HEK293 (cell line): ENCODE results near the gene MRPL18.

Experiments
- EGR2 ChIP-seq: fragments of 450-650 bp; formaldehyde crosslinking; IDR thresholded peaks from 2 replicates; pipeline ENCODE4 v1.5.1; 2016; ENCODE audit warnings: low read depth, missing biosample characterization, missing genetic modification characterization
- HOXC10 ChIP-seq: sonication (generic); formaldehyde crosslinking; IDR thresholded peaks from 2 replicates; pipeline ENCODE4 v1.8.1; 2023; ENCODE audit warnings: mild to moderate bottlenecking, missing genetic modification reagents
- KLF1 ChIP-seq: fragments of 450-650 bp; formaldehyde crosslinking; IDR thresholded peaks from 2 replicates; pipeline ENCODE4 v1.5.1; 2016; ENCODE audit warnings: missing biosample characterization, missing genetic modification characterization
- RBAK ChIP-seq: fragments of 450-650 bp; formaldehyde crosslinking; IDR thresholded peaks from 2 replicates; pipeline ENCODE4 v1.5.1; 2016; ENCODE audit warnings: missing biosample characterization, missing genetic modification characterization
- SALL2 ChIP-seq: fragments of 450-650 bp; formaldehyde crosslinking; IDR thresholded peaks from 2 replicates; pipeline ENCODE4 v1.5.0; 2017; ENCODE audit warnings: missing biosample characterization, mild to moderate bottlenecking, missing genetic modification characterization, borderline replicate concordance
- SP2 ChIP-seq: fragments of 450-650 bp; formaldehyde crosslinking; IDR thresholded peaks from 2 replicates; pipeline ENCODE4 v1.5.1; 2016; ENCODE audit warnings: missing biosample characterization, missing genetic modification characterization
- ZBTB20 ChIP-seq: fragments of 450-650 bp; formaldehyde crosslinking; IDR thresholded peaks from 2 replicates; pipeline ENCODE4 v1.5.1; 2016; ENCODE audit warnings: missing biosample characterization, missing genetic modification characterization
- ZNF138 ChIP-seq: fragments of 450-650 bp; formaldehyde crosslinking; IDR thresholded peaks from 2 replicates; pipeline ENCODE4 v1.5.1; 2016; ENCODE audit warnings: missing biosample characterization, missing genetic modification characterization, borderline replicate concordance
- ZNF157 ChIP-seq: fragments of 450-650 bp; formaldehyde crosslinking; IDR thresholded peaks from 2 replicates; pipeline ENCODE4 v1.5.1; 2016; ENCODE audit warnings: missing biosample characterization, missing genetic modification characterization
- ZNF169 ChIP-seq: fragments of 450-650 bp; formaldehyde crosslinking; IDR thresholded peaks from 2 replicates; pipeline ENCODE4 v1.5.1; 2016; ENCODE audit warnings: missing biosample characterization, missing genetic modification characterization
- ZNF221 ChIP-seq: fragments of 450-650 bp; formaldehyde crosslinking; IDR thresholded peaks from 2 replicates; pipeline ENCODE4 v1.5.1; 2017; ENCODE audit warnings: missing biosample characterization, missing genetic modification characterization, borderline replicate concordance
- ZNF302 ChIP-seq: fragments of 450-650 bp; formaldehyde crosslinking; IDR thresholded peaks from 2 replicates; pipeline ENCODE4 v1.5.1; 2016; ENCODE audit warnings: missing biosample characterization, missing genetic modification characterization, low read depth
- ZNF366 ChIP-seq: fragments of 450-650 bp; formaldehyde crosslinking; conservative IDR thresholded peaks from 2 replicates; pipeline ENCODE4 v1.5.1; 2016; ENCODE audit warnings: missing biosample characterization, missing genetic modification characterization
- ZNF394 ChIP-seq: fragments of 450-650 bp; formaldehyde crosslinking; IDR thresholded peaks from 2 replicates; pipeline ENCODE4 v1.5.1; 2016; ENCODE audit warnings: missing biosample characterization, missing genetic modification characterization, mild to moderate bottlenecking, moderate library complexity, borderline replicate concordance
- ZNF433 ChIP-seq: fragments of 450-650 bp; formaldehyde crosslinking; IDR thresholded peaks from 2 replicates; pipeline ENCODE4 v1.5.1; 2016; ENCODE audit warnings: missing biosample characterization, missing genetic modification characterization, low read depth
- ZNF530 ChIP-seq: fragments of 450-650 bp; formaldehyde crosslinking; IDR thresholded peaks from 2 replicates; pipeline ENCODE4 v1.5.1; 2016; ENCODE audit warnings: low read depth, missing biosample characterization, missing genetic modification characterization
- ZNF600 ChIP-seq: fragments of 450-650 bp; formaldehyde crosslinking; IDR thresholded peaks from 2 replicates; pipeline ENCODE4 v1.5.1; 2016; ENCODE audit warnings: missing biosample characterization, missing genetic modification characterization
- ZNF654 ChIP-seq: fragments of 450-650 bp; formaldehyde crosslinking; IDR thresholded peaks from 2 replicates; pipeline ENCODE4 v1.5.1; 2016; ENCODE audit warnings: low read depth, missing biosample characterization, missing genetic modification characterization
- ZNF660 ChIP-seq: fragments of 450-650 bp; IDR thresholded peaks from 2 replicates; pipeline ENCODE4 v1.5.1; 2018; ENCODE audit warnings: missing biosample characterization, mild to moderate bottlenecking, missing genetic modification characterization
- ZNF670 ChIP-seq: fragments of 450-650 bp; formaldehyde crosslinking; IDR thresholded peaks from 2 replicates; pipeline ENCODE4 v1.5.1; 2016; ENCODE audit warnings: missing biosample characterization, missing genetic modification characterization, low read depth
- ZNF791 ChIP-seq: fragments of 450-650 bp; formaldehyde crosslinking; IDR thresholded peaks from 2 replicates; pipeline ENCODE4 v1.5.1; 2016; ENCODE audit warnings: missing biosample characterization, missing genetic modification characterization
- ZNF830 ChIP-seq: fragments of 450-650 bp; IDR thresholded peaks from 2 replicates; pipeline ENCODE4 v1.5.0; 2018; ENCODE audit warnings: missing biosample characterization, missing genetic modification characterization, low read depth, mild to moderate bottlenecking, moderate library complexity
- ZNF837 ChIP-seq: fragments of 450-650 bp; formaldehyde crosslinking; IDR thresholded peaks from 2 replicates; pipeline ENCODE4 v1.5.1; 2016; ENCODE audit warnings: missing biosample characterization, missing genetic modification characterization
- ZSCAN16 ChIP-seq: fragments of 450-650 bp; formaldehyde crosslinking; IDR thresholded peaks from 2 replicates; pipeline ENCODE4 v1.5.1; 2016; ENCODE audit warnings: missing biosample characterization, missing genetic modification characterization
- TF ChIP-seq, protein P1 (sequence below): fragments of 450-650 bp; formaldehyde crosslinking; optimal IDR thresholded peaks from 2 replicates; pipeline ENCODE3; 2016; ENCODE audit warnings: missing biosample characterization, mild to moderate bottlenecking, missing genetic modification characterization
- TF ChIP-seq, protein P2 (sequence below): sonication (generic); formaldehyde crosslinking; IDR thresholded peaks from 2 replicates; pipeline ENCODE4 v1.8.1; 2022; ENCODE audit warnings: mild to moderate bottlenecking, moderate library complexity, missing genetic modification reagents
- TF ChIP-seq, protein P3 (sequence below): fragments of 450-650 bp; formaldehyde crosslinking; IDR thresholded peaks from 2 replicates; pipeline ENCODE4 v1.5.1; 2017; ENCODE audit warnings: missing biosample characterization, mild to moderate bottlenecking, missing genetic modification characterization, moderate library complexity
- TF ChIP-seq, protein P4 (sequence below): fragments of 450-650 bp; formaldehyde crosslinking; IDR thresholded peaks from 2 replicates; pipeline ENCODE4 v1.5.1; 2016; ENCODE audit warnings: missing biosample characterization, missing genetic modification characterization
- TF ChIP-seq, protein P5 (sequence below): fragments of 450-650 bp; formaldehyde crosslinking; IDR thresholded peaks from 2 replicates; pipeline ENCODE4 v1.5.1; 2016; ENCODE audit warnings: missing biosample characterization, missing genetic modification characterization
- TF ChIP-seq, protein P6 (sequence below): fragments of 450-650 bp; formaldehyde crosslinking; IDR thresholded peaks from 2 replicates; pipeline ENCODE4 v1.5.1; 2016; ENCODE audit warnings: missing biosample characterization, missing genetic modification characterization

Gene MRPL18

DNA sequence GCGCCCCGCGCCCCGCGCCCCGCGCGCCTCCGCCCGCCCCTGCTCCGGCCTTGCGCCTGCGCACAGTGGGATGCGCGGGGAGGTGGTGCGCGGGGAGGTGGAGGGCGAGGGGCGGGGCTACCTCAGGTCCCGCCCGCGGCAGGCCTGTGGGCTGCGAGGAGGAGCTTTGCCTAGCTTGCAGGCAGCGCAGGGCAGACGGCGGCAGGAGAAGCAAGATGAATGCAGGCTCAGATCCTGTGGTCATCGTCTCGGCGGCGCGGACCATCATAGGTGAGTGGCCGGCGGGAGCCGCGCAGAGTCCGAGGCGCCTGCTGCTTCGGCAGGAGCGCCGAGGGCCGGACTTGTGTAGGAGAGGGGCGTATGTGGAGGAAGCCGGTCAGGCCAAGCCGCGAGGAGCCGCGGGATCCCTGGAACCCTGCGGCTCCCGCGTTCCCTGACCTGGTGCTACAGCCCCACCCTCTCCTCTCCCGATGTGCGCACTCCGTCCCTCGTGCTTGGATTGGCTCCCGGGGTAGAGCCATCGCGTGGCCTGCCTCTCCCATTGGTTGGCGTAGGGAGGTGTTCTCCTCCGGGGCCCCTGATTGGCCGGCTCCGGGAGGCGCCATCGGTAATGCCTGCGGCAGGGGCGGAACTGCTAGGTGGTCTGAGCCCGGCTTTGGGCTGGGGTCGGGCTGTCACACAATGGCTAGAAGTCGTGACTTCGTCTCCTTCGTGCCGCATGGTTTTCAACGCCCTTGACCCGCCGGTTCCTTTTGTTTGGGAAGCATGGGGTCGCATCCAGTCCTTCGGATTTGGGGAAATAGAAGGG lies 28.2 kb upstream of the MRPL18 start, which contains the start of gene ACAT2 (continued):
- TF ChIP-seq ZNF830 (tag by site-specific recombination) (no peak), ZNF837 (tag by site-specific recombination) (no peak), ZNF654 (tag by site-specific recombination) (no peak), KLF1 (tag by site-specific recombination) (peak; percentile 89), ZNF394 (peak; percentile 79; the same call in 1 of the 2 replicates), ZBTB20 (tag by site-specific recombination) (peak; percentile 77; the same call in 1 of the 2 replicates), ZNF157 (tag by site-specific recombination) (no peak), SALL2 (no peak), ZNF791 (tag by site-specific recombination) (no peak), EGR2 (tag by site-specific recombination) (peak; percentile 41; the same call in 1 of the 2 replicates), ZNF600 (tag by site-specific recombination) (peak; percentile 92), ZNF433 (tag by site-specific recombination) (no peak), ZNF530 (no peak), ZNF169 (no peak), ZSCAN16 (tag by site-specific recombination) (no peak), RBAK (tag by site-specific recombination) (no peak), ZNF660 (tag by site-specific recombination) (no peak), ZNF670 (tag by site-specific recombination) (no peak), HOXC10 (CRISPR knock-in tag) (no peak), ZNF221 (tag by site-specific recombination) (no peak), ZNF366 (tag by site-specific recombination) (peak; percentile 70), ZNF138 (tag by site-specific recombination) (no peak), SP2 (peak; percentile 97), ZNF302 (tag by site-specific recombination) (no peak)
- TF ChIP-seq, protein P1, sequence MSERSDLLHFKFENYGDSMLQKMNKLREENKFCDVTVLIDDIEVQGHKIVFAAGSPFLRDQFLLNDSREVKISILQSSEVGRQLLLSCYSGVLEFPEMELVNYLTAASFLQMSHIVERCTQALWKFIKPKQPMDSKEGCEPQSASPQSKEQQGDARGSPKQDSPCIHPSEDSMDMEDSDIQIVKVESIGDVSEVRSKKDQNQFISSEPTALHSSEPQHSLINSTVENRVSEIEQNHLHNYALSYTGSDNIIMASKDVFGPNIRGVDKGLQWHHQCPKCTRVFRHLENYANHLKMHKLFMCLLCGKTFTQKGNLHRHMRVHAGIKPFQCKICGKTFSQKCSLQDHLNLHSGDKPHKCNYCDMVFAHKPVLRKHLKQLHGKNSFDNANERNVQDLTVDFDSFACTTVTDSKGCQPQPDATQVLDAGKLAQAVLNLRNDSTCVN: peak; percentile 85
- TF ChIP-seq, protein P2, sequence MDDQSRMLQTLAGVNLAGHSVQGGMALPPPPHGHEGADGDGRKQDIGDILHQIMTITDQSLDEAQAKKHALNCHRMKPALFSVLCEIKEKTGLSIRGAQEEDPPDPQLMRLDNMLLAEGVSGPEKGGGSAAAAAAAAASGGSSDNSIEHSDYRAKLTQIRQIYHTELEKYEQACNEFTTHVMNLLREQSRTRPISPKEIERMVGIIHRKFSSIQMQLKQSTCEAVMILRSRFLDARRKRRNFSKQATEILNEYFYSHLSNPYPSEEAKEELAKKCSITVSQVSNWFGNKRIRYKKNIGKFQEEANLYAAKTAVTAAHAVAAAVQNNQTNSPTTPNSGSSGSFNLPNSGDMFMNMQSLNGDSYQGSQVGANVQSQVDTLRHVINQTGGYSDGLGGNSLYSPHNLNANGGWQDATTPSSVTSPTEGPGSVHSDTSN (CRISPR knock-in tag): no peak; the same call in 1 of the 2 replicates
- TF ChIP-seq, protein P3, sequence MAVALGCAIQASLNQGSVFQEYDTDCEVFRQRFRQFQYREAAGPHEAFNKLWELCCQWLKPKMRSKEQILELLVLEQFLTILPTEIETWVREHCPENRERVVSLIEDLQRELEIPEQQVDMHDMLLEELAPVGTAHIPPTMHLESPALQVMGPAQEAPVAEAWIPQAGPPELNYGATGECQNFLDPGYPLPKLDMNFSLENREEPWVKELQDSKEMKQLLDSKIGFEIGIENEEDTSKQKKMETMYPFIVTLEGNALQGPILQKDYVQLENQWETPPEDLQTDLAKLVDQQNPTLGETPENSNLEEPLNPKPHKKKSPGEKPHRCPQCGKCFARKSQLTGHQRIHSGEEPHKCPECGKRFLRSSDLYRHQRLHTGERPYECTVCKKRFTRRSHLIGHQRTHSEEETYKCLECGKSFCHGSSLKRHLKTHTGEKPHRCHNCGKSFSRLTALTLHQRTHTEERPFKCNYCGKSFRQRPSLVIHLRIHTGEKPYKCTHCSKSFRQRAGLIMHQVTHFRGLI (tag by site-specific recombination): no peak
- TF ChIP-seq, protein P4, sequence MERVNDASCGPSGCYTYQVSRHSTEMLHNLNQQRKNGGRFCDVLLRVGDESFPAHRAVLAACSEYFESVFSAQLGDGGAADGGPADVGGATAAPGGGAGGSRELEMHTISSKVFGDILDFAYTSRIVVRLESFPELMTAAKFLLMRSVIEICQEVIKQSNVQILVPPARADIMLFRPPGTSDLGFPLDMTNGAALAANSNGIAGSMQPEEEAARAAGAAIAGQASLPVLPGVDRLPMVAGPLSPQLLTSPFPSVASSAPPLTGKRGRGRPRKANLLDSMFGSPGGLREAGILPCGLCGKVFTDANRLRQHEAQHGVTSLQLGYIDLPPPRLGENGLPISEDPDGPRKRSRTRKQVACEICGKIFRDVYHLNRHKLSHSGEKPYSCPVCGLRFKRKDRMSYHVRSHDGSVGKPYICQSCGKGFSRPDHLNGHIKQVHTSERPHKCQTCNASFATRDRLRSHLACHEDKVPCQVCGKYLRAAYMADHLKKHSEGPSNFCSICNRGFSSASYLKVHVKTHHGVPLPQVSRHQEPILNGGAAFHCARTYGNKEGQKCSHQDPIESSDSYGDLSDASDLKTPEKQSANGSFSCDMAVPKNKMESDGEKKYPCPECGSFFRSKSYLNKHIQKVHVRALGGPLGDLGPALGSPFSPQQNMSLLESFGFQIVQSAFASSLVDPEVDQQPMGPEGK (tag by site-specific recombination): peak; percentile 67
- TF ChIP-seq, protein P5, sequence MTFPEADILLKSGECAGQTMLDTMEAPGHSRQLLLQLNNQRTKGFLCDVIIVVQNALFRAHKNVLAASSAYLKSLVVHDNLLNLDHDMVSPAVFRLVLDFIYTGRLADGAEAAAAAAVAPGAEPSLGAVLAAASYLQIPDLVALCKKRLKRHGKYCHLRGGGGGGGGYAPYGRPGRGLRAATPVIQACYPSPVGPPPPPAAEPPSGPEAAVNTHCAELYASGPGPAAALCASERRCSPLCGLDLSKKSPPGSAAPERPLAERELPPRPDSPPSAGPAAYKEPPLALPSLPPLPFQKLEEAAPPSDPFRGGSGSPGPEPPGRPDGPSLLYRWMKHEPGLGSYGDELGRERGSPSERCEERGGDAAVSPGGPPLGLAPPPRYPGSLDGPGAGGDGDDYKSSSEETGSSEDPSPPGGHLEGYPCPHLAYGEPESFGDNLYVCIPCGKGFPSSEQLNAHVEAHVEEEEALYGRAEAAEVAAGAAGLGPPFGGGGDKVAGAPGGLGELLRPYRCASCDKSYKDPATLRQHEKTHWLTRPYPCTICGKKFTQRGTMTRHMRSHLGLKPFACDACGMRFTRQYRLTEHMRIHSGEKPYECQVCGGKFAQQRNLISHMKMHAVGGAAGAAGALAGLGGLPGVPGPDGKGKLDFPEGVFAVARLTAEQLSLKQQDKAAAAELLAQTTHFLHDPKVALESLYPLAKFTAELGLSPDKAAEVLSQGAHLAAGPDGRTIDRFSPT (tag by site-specific recombination): peak; percentile 79
- TF ChIP-seq, protein P6, sequence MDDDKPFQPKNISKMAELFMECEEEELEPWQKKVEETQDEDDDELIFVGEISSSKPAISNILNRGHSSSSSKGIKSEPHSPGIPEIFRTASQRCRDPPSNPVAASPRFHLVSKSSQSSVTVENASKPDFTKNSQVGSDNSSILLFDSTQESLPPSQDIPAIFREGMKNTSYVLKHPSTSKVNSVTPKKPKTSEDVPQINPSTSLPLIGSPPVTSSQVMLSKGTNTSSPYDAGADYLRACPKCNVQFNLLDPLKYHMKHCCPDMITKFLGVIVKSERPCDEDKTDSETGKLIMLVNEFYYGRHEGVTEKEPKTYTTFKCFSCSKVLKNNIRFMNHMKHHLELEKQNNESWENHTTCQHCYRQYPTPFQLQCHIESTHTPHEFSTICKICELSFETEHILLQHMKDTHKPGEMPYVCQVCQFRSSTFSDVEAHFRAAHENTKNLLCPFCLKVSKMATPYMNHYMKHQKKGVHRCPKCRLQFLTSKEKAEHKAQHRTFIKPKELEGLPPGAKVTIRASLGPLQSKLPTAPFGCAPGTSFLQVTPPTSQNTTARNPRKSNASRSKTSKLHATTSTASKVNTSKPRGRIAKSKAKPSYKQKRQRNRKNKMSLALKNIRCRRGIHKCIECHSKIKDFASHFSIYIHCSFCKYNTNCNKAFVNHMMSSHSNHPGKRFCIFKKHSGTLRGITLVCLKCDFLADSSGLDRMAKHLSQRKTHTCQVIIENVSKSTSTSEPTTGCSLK: no peak
